Measurements from ENCODE around the gene CBX1. TPM values are rescaled to one million over a fixed set of nuclear protein-coding genes. Genes with fewer than 3 reads are reported as not detected.

The CBX1 gene
- total RNA-seq, 2 experiments from 2014 or later, result 59.7 to 70.4 TPM

DNA sequence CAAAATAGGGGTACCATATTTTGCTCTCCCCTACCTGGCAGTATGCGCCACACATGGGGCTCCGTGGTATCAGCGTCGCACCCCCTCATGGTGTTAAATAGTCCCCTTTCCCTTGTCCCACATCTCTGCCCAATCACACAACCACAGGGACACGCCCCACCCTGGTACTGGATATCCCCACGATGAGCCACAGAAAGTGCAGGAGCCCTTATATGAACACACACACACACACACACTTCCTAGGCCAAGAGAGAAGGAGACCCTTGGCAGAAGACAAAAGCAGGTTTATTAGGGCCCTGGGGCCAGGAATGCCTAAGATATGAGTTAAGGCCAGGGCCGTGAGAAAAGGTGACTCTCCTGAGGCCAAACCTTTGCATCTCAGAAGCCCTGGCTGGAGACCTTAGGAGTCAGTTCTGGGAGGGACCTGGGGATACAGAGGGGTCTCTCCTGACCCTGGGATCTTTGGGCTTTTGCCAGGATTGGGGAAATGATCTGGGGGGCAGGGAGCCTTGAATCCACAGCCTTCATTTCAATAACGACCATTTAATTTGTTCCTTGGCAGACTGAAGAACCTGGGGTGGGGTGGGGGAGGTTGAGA is 75.3 kb downstream of the CBX1 start:
- ChIA-PET POLR2A (interaction anchor here (0.6 to 1.5 kb wide), 2 partner anchors 22 to 26 kb away, joined by 3 to 4 read pairs; partner anchors contain the start of gene NFE2L1), CTCF (ENCODE audit: unreplicated experiment) (interaction anchor here (0.7 to 1.4 kb wide), 4 partner anchors 29 to 109 kb away, joined by 3 to 4 read pairs (median 4); no protein-coding TSS in a partner anchor)
- no TSS peak for BruUV-seq (replicated peaks)
- no peak for DNase-seq (ENCODE audit: low spot score)
- peak overlapping the region; percentile 71 for H3K4me2 ChIP-seq (ENCODE audit: low read length)
- no peaks in the 10 kb centered on the region for H3K9me3 ChIP-seq (ENCODE audit: low read length)
- no peaks in the 10 kb centered on the region for H3K9me2 ChIP-seq (ENCODE audit: insufficient read depth, low read length)
- H3K4me1 ChIP-seq (ENCODE audit: insufficient read depth, low read length, poor library complexity, severe bottlenecking), result peaks cover 32% of the 10 kb centered on the region
- no peak for TF ChIP-seq EZH2phosphoT487 (IDR thresholded peaks at IDR 0.05; ENCODE audit: borderline replicate concordance, low read depth, low read length)
- TF ChIP-seq, protein P1, sequence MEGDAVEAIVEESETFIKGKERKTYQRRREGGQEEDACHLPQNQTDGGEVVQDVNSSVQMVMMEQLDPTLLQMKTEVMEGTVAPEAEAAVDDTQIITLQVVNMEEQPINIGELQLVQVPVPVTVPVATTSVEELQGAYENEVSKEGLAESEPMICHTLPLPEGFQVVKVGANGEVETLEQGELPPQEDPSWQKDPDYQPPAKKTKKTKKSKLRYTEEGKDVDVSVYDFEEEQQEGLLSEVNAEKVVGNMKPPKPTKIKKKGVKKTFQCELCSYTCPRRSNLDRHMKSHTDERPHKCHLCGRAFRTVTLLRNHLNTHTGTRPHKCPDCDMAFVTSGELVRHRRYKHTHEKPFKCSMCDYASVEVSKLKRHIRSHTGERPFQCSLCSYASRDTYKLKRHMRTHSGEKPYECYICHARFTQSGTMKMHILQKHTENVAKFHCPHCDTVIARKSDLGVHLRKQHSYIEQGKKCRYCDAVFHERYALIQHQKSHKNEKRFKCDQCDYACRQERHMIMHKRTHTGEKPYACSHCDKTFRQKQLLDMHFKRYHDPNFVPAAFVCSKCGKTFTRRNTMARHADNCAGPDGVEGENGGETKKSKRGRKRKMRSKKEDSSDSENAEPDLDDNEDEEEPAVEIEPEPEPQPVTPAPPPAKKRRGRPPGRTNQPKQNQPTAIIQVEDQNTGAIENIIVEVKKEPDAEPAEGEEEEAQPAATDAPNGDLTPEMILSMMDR (conservative IDR thresholded peaks at IDR 0.05; ENCODE audit: low read length), result no peak
- no peak overlapping the region; the same call in 1 of the 2 replicates for H2AFZ ChIP-seq (ENCODE audit: low read length)
- H3K4me3 ChIP-seq (ENCODE audit: low read depth, low read length, poor library complexity, severe bottlenecking), result peak overlapping the region; percentile 64
- no peaks in the 10 kb centered on the region for H3K79me2 ChIP-seq (ENCODE audit: insufficient read depth, low read depth, low read length)
- intact Hi-C loops (cut with micrococcal nuclease; ENCODE audit: unreplicated experiment), result loop anchor here (1.0 to 5.0 kb wide), 5 partner anchors 23 to 591 kb away; partner anchors contain the start of genes CBX1, HOXB8 and NFE2L1
- H3K36me3 ChIP-seq (ENCODE audit: insufficient read depth, low read length), result no peaks in the 10 kb centered on the region
- no peak overlapping the region for H3K27ac ChIP-seq (ENCODE audit: low read depth, low read length, poor library complexity, severe bottlenecking)
- H4K20me1 ChIP-seq (ENCODE audit: insufficient read depth, low read length), result no peaks in the 10 kb centered on the region

DNA sequence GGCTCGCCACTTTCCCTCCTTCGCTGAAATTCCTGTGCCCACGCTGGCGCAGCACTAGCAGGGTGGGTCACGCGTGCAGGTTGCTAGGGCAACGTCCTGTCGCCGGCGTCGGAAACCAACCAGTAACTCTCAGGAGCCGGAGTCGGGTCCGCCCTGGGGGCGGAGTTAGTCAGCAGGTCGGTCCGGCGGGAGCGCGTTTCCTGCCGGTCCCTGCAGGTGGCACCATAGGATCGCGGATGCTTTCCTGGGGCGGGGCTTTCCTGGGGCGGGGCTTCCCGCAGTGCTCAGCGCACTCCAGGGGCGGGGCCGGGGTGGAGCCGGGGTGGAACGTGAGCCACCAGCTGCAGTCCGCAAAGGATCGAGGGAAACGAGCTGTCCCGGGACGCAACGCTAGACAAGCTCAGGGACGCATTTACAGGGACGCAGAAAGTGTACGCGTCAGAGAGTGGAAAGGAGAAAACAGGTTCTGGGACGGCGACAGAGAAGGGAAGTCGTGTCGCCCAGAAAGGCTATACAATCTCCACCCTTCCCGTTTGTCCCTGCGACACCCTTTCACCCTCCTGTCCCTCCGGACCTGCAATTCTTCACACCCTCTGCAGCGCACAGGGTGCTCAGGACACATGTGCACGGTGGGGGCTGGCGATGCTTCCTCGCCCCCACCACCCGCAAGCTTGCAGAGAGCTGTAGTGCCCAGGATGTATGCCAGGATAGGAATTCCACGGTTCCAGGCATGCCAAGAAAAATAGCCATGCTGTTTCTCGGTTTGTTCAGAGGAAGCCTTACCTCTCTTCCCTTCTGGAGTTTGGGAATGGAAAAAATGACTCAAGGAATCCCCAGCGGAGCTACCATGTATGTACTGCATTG is 76.0 kb downstream of the CBX1 start:
- Histone ChIP-seq H3K4me3 (ENCODE audit: low read depth, low read length, poor library complexity, severe bottlenecking) (peak overlapping the region; percentile 64), H3K27ac (ENCODE audit: low read depth, low read length, poor library complexity, severe bottlenecking) (no peak overlapping the region), H3K36me3 (ENCODE audit: insufficient read depth, low read length) (no peaks in the 10 kb centered on the region), H3K9me3 (ENCODE audit: low read length) (no peaks in the 10 kb centered on the region), H2AFZ (ENCODE audit: low read length) (peak overlapping the region; percentile 76; the same call in 1 of the 2 replicates), H3K4me2 (ENCODE audit: low read length) (peak overlapping the region; percentile 84), H3K9me2 (ENCODE audit: insufficient read depth, low read length) (no peaks in the 10 kb centered on the region), H3K4me1 (ENCODE audit: insufficient read depth, low read length, poor library complexity, severe bottlenecking) (peaks cover 32% of the 10 kb centered on the region), H3K79me2 (ENCODE audit: insufficient read depth, low read depth, low read length) (no peaks in the 10 kb centered on the region), H4K20me1 (ENCODE audit: insufficient read depth, low read length) (no peaks in the 10 kb centered on the region)
- BruUV-seq (replicated peaks), result no TSS peak
- TF ChIP-seq EZH2phosphoT487 (IDR thresholded peaks at IDR 0.05; ENCODE audit: borderline replicate concordance, low read depth, low read length), result no peak
- TF ChIP-seq, protein P1 (conservative IDR thresholded peaks at IDR 0.05; ENCODE audit: low read length), result peak; percentile 82
- ChIA-PET CTCF (ENCODE audit: unreplicated experiment) (interaction anchor here (0.7 to 1.4 kb wide), 6 partner anchors 29 to 122 kb away, joined by 3 to 4 read pairs (median 3); no protein-coding TSS in a partner anchor), POLR2A (interaction anchor here (0.6 kb wide), 2 partner anchors 27 to 1970 kb away, joined by 3 read pairs; no protein-coding TSS in a partner anchor)
- intact Hi-C loops (cut with micrococcal nuclease; ENCODE audit: unreplicated experiment), result loop anchor here (1.0 to 5.0 kb wide), 4 partner anchors 24 to 592 kb away; partner anchors contain the start of genes CBX1, HOXB8 and NFE2L1
- DNase-seq (ENCODE audit: low spot score), result peak; percentile 97

Measured in OCI-LY7 (cell line).